PFSK-1 (cell line): ENCODE results near the gene CHID1.

Experiments used
- FOXP2 ChIP-seq: optimal IDR thresholded peaks from 2 replicates; pipeline ENCODE3; 2011; ENCODE audit warnings: borderline replicate concordance, control low read depth, inconsistent platforms; ENCODE audit not compliant: insufficient read depth; ENCODE audit errors: extremely low read length, extremely low read depth
- POLR2AphosphoS5 ChIP-seq: IDR thresholded peaks from 2 replicates; pipeline ENCODE4 v1.6.1; 2012; ENCODE audit warnings: low read depth, mild to moderate bottlenecking, control low read depth, low read length, moderate library complexity
- REST ChIP-seq, 2 experiments: IDR thresholded peaks; 2 replicates each; pipeline versions ENCODE4 v1.6.1 to v1.8.0; 2011 to 2012; ENCODE audit warnings: low read depth in 2 of 2, low read length in 2 of 2, control low read depth in 1 of 2, inconsistent platforms in 1 of 2, mild to moderate bottlenecking in 1 of 2, moderate library complexity in 1 of 2; ENCODE audit not compliant: insufficient read depth in 1 of 2
- SIN3A ChIP-seq: IDR thresholded peaks from 2 replicates; pipeline ENCODE4 v1.6.1; 2012; ENCODE audit warnings: mild to moderate bottlenecking, low read length, moderate library complexity, borderline replicate concordance; ENCODE audit not compliant: insufficient read depth
- TAF1 ChIP-seq: IDR thresholded peaks from 2 replicates; pipeline ENCODE4 v1.6.1; 2012; ENCODE audit warnings: low read length, control low read depth, borderline replicate concordance; ENCODE audit not compliant: insufficient read depth

Gene CHID1

GRCh38 chr11:894575-895201 is 15.9 kb downstream of the CHID1 start:
- TF ChIP-seq FOXP2 (no peak), POLR2AphosphoS5 (no peak), REST (IDR thresholded peaks at IDR 0.05; ENCODE audit: insufficient read depth in 1 of 2, low read depth in 2 of 2, low read length in 2 of 2) (no peak), SIN3A (no peak), TAF1 (no peak)

GRCh38 chr11:893008-893654 is 17.5 kb downstream of the CHID1 start:
- no peak for TF ChIP-seq TAF1
- TF ChIP-seq FOXP2: no peak
- TF ChIP-seq POLR2AphosphoS5: no peak
- TF ChIP-seq REST (IDR thresholded peaks at IDR 0.05; ENCODE audit: insufficient read depth in 1 of 2, low read depth in 2 of 2, low read length in 2 of 2): no peak
- no peak for TF ChIP-seq SIN3A

GRCh38 chr11:890794-891540 is 19.6 kb downstream of the CHID1 start:
- TF ChIP-seq SIN3A (no peak), POLR2AphosphoS5 (no peak), TAF1 (no peak), REST (IDR thresholded peaks at IDR 0.05; ENCODE audit: insufficient read depth in 1 of 2, low read depth in 2 of 2, low read length in 2 of 2) (no peak), FOXP2 (no peak)

- TF ChIP-seq POLR2AphosphoS5 (no peak), FOXP2 (no peak), TAF1 (no peak), SIN3A (no peak), REST (IDR thresholded peaks at IDR 0.05; ENCODE audit: insufficient read depth in 1 of 2, low read depth in 2 of 2, low read length in 2 of 2) (no peak)
Observed at GRCh38 chr11:889687-890475, 20.7 kb downstream of the CHID1 start.
